Measurements from ENCODE around the gene CPAMD8.

The CPAMD8 gene

GRCh38 chr19:16957151-16957701 lies 69.4 kb downstream of the CPAMD8 start:
- H3K27me3 ChIP-seq (ENCODE audit: insufficient read depth, low read depth): peaks cover 43% of the 10 kb centered on the region; the same call in 1 of the 2 replicates
- H3K4me1 ChIP-seq (ENCODE audit: low read depth, poor library complexity, severe bottlenecking): no peaks in the 10 kb centered on the region
- H3K4me3 ChIP-seq (IDR thresholded peaks at IDR 0.05; ENCODE audit: insufficient read depth, low read depth, low read length): no peak overlapping the region
- no peak overlapping the region for H3K4me2 ChIP-seq
- H3K36me3 ChIP-seq (ENCODE audit: insufficient read depth): no peaks in the 10 kb centered on the region
- H3K9ac ChIP-seq: no peak overlapping the region
- no peak for TF ChIP-seq CTCF (conservative IDR thresholded peaks at IDR 0.05; ENCODE audit: low read depth, low read length)
- no peak overlapping the region for H2AFZ ChIP-seq (ENCODE audit: low read depth)
- H3K27ac ChIP-seq: no peak overlapping the region
- no peaks in the 10 kb centered on the region for H4K20me1 ChIP-seq (ENCODE audit: insufficient read depth)
- H3K79me2 ChIP-seq (ENCODE audit: insufficient read depth, low read depth): no peaks in the 10 kb centered on the region

DNA sequence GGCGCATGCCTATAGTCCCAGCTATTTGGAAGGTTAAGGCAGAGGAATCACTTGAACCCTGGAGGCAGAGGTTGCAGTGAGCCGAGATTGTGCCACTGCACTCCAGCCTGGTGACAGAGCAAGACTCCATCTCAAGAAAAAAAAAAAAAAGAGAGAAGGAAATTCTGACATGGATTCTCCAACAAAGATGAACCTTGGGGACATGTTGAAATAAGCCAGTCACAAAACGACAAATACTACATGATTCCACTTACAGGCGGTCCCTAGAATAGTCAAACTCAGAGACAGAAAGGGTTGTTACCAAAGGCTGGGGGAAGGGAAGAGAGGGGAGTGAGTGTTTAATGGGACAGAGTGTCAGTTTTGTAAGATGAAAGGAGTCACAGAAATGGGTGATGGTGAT lies 71.4 kb downstream of the CPAMD8 start:
- H3K79me2 ChIP-seq (ENCODE audit: insufficient read depth, low read depth): no peaks in the 10 kb centered on the region
- TF ChIP-seq CTCF (conservative IDR thresholded peaks at IDR 0.05; ENCODE audit: low read depth, low read length): no peak
- no peak overlapping the region for H3K4me2 ChIP-seq
- H2AFZ ChIP-seq (ENCODE audit: low read depth): no peak overlapping the region
- no peak overlapping the region for H3K27ac ChIP-seq
- H3K36me3 ChIP-seq (ENCODE audit: insufficient read depth): no peaks in the 10 kb centered on the region
- H3K9ac ChIP-seq: no peak overlapping the region
- H4K20me1 ChIP-seq (ENCODE audit: insufficient read depth): no peaks in the 10 kb centered on the region
- H3K4me3 ChIP-seq (IDR thresholded peaks at IDR 0.05; ENCODE audit: insufficient read depth, low read depth, low read length): no peak overlapping the region
- H3K4me1 ChIP-seq (ENCODE audit: low read depth, poor library complexity, severe bottlenecking): no peaks in the 10 kb centered on the region
- H3K27me3 ChIP-seq (ENCODE audit: insufficient read depth, low read depth): peaks cover 41% of the 10 kb centered on the region; the same call in 1 of the 2 replicates

DNA sequence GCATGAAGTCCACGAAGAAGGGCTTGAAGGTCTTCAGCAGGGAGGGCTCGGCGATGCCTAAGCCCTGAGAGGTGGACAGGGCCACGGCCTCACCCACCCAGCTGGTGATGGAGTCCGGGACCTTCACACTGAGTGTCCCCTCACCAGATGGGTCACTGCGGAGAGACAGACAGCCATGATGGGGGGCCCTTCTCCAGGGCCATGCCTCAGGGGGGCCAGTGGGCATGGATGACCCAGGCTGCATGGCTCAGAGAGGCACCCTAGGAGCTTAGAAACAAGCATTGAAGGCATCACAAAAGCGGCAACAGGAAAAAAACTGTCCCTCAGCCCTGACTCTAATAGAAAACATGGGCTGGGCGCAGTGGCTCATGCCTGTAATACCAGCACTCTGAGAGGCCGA lies 74.6 kb downstream of the CPAMD8 start:
- no peaks in the 10 kb centered on the region for H4K20me1 ChIP-seq (ENCODE audit: insufficient read depth)
- H3K36me3 ChIP-seq (ENCODE audit: insufficient read depth): no peaks in the 10 kb centered on the region
- H3K9ac ChIP-seq: no peak overlapping the region
- H3K27ac ChIP-seq: no peak overlapping the region
- H3K4me1 ChIP-seq (ENCODE audit: low read depth, poor library complexity, severe bottlenecking): no peaks in the 10 kb centered on the region
- H3K4me2 ChIP-seq: no peak overlapping the region
- peaks cover 29% of the 10 kb centered on the region; the same call in 1 of the 2 replicates for H3K27me3 ChIP-seq (ENCODE audit: insufficient read depth, low read depth)
- no peak for TF ChIP-seq CTCF (conservative IDR thresholded peaks at IDR 0.05; ENCODE audit: low read depth, low read length)
- no peaks in the 10 kb centered on the region for H3K79me2 ChIP-seq (ENCODE audit: insufficient read depth, low read depth)
- H3K4me3 ChIP-seq (IDR thresholded peaks at IDR 0.05; ENCODE audit: insufficient read depth, low read depth, low read length): no peak overlapping the region
- no peak overlapping the region for H2AFZ ChIP-seq (ENCODE audit: low read depth)

GRCh38 chr19:16951529-16951928 lies 75.1 kb downstream of the CPAMD8 start:
- no peak overlapping the region for H3K27ac ChIP-seq
- no peak overlapping the region for H3K4me3 ChIP-seq (IDR thresholded peaks at IDR 0.05; ENCODE audit: insufficient read depth, low read depth, low read length)
- no peak overlapping the region for H3K4me2 ChIP-seq
- H3K36me3 ChIP-seq (ENCODE audit: insufficient read depth): no peaks in the 10 kb centered on the region
- H3K27me3 ChIP-seq (ENCODE audit: insufficient read depth, low read depth): peaks cover 29% of the 10 kb centered on the region; the same call in 1 of the 2 replicates
- no peak for TF ChIP-seq CTCF (conservative IDR thresholded peaks at IDR 0.05; ENCODE audit: low read depth, low read length)
- no peak overlapping the region for H3K9ac ChIP-seq
- H3K79me2 ChIP-seq (ENCODE audit: insufficient read depth, low read depth): no peaks in the 10 kb centered on the region
- H3K4me1 ChIP-seq (ENCODE audit: low read depth, poor library complexity, severe bottlenecking): no peaks in the 10 kb centered on the region
- no peaks in the 10 kb centered on the region for H4K20me1 ChIP-seq (ENCODE audit: insufficient read depth)
- no peak overlapping the region for H2AFZ ChIP-seq (ENCODE audit: low read depth)
